Endothelial cell of umbilical vein (primary cell): ENCODE measurements around the gene MARK2. TPM values are rescaled to one million over a fixed set of nuclear protein-coding genes. Genes with fewer than 3 reads are reported as not detected.
A peak's percentile ranks its signal among the peaks of the same experiment; 100 is the strongest.

Experiments
- BruUV-seq: library from RNA; stranded (reverse); fragments of 400-500 nt; replicated peaks from 2 replicates; lab custom pipeline; 2021; lab: Mats Ljungman, UMichigan
- CTCF ChIA-PET: fragments of 300-600, 350-600 bp; sonication (Branson Sonifier 250); formaldehyde crosslinking; loops from one replicate; lab custom pipeline; 2021; ENCODE audit warnings: antibody characterized with exemption, inconsistent platforms; lab: Charles Lee
- POLR2A ChIA-PET: fragments of 300-600, 350-600 bp; sonication (Branson Sonifier 250); formaldehyde crosslinking; loops from one replicate; lab custom pipeline; 2021; ENCODE audit warnings: antibody characterized with exemption, inconsistent platforms; lab: Charles Lee
- DNase-seq: peaks from one replicate; pipeline ENCODE4 v3.0.0-alpha.2; 2011; ENCODE audit warnings: low read depth, low spot score
- FAIRE-seq: peaks from 2 replicates; lab custom pipeline; 2011; peaks lifted over from hg19 to GRCh38; lab: Jason Lieb, UNC
- H2AFZ ChIP-seq: 2 replicates; pipeline ENCODE4 v1.6.0; 2012; ENCODE audit warnings: low read depth, low read length, control low read depth, inconsistent platforms
- H3K27ac ChIP-seq: 2 replicates; pipeline ENCODE4 v1.5.1; 2011; ENCODE audit warnings: low read depth, mild to moderate bottlenecking, control low read depth, low read length, moderate library complexity; ENCODE audit not compliant: insufficient read depth
- H3K27me3 ChIP-seq, 2 experiments: 2 replicates each; pipeline versions ENCODE4 v1.6.0 to v1.6.1; 2011; ENCODE audit warnings: low read length in 2 of 2, mixed read lengths in 1 of 2; ENCODE audit not compliant: control insufficient read depth in 2 of 2, insufficient read depth in 2 of 2
- H3K36me3 ChIP-seq, 2 experiments: 2 replicates in 1 of 2; 3 replicates in 1 of 2; pipeline ENCODE4 v1.5.1; 2011; ENCODE audit warnings: low read length in 2 of 2, mild to moderate bottlenecking in 1 of 2, moderate library complexity in 1 of 2; ENCODE audit not compliant: control insufficient read depth in 2 of 2, insufficient read depth in 2 of 2; ENCODE audit errors: extremely low read depth in 1 of 2
- H3K4me1 ChIP-seq: 3 replicates; pipeline ENCODE4 v1.5.1; 2011; ENCODE audit warnings: mild to moderate bottlenecking, low read length; ENCODE audit not compliant: control insufficient read depth, insufficient read depth; ENCODE audit errors: extremely low read depth
- H3K4me2 ChIP-seq: 2 replicates; pipeline ENCODE4 v1.6.1; 2011; ENCODE audit warnings: low read length, control low read depth, mixed read lengths; ENCODE audit not compliant: insufficient read depth
- H3K4me3 ChIP-seq, 3 experiments: fragments of 200-600 bp in 1 of 3; sonication (generic), shearing (Covaris generic) in 1 of 3; replicated peaks in 1 of 3; 2 replicates each; pipeline ENCODE4 v1.5.1; 2011 to 2016; ENCODE audit warnings: control low read depth in 3 of 3, low read length in 3 of 3, mild to moderate bottlenecking in 2 of 3, inconsistent platforms in 1 of 3, low read depth in 1 of 3, moderate library complexity in 1 of 3; ENCODE audit not compliant: insufficient read depth in 1 of 3
- H3K79me2 ChIP-seq: 2 replicates; pipeline ENCODE4 v1.6.0; 2012; ENCODE audit warnings: low read length, inconsistent platforms; ENCODE audit not compliant: control insufficient read depth, insufficient read depth
- H3K9ac ChIP-seq: replicated peaks from 2 replicates; pipeline ENCODE3; 2011; ENCODE audit warnings: low read length, control low read depth; ENCODE audit not compliant: insufficient read depth; ENCODE audit errors: extremely low read depth
- H3K9me1 ChIP-seq: replicated peaks from 3 replicates; pipeline ENCODE4 v1.6.0; 2011; ENCODE audit warnings: mild to moderate bottlenecking, low read length; ENCODE audit not compliant: control insufficient read depth, insufficient read depth; ENCODE audit errors: extremely low read depth
- H3K9me3 ChIP-seq: replicated peaks from 2 replicates; pipeline ENCODE4 v1.5.1; 2012; ENCODE audit warnings: low read length, inconsistent platforms; ENCODE audit not compliant: control insufficient read depth, insufficient read depth
- H4K20me1 ChIP-seq: replicated peaks from 2 replicates; pipeline ENCODE3; 2011; ENCODE audit warnings: mild to moderate bottlenecking, low read length; ENCODE audit not compliant: control insufficient read depth, insufficient read depth; ENCODE audit errors: extremely low read depth
- EZH2 ChIP-seq: IDR thresholded peaks from 2 replicates; pipeline ENCODE4 v1.6.1; 2012; ENCODE audit warnings: borderline replicate concordance, low read depth, mild to moderate bottlenecking, moderate library complexity, low read length, inconsistent platforms; ENCODE audit not compliant: severe bottlenecking
- FOS ChIP-seq: IDR thresholded peaks from 2 replicates; pipeline ENCODE4 v1.6.1; 2011; ENCODE audit warnings: mild to moderate bottlenecking, low read length, moderate library complexity, borderline replicate concordance; ENCODE audit not compliant: insufficient read depth
- GATA2 ChIP-seq: IDR thresholded peaks from 2 replicates; pipeline ENCODE4 v1.7.0; 2011; ENCODE audit warnings: low read depth, mild to moderate bottlenecking, moderate library complexity, mixed read lengths, low read length; ENCODE audit not compliant: insufficient read length, insufficient read depth
- JUN ChIP-seq: IDR thresholded peaks from 2 replicates; pipeline ENCODE4 v1.6.1; 2011; ENCODE audit warnings: borderline replicate concordance, low read depth; ENCODE audit not compliant: insufficient read length, insufficient read depth
- MYC ChIP-seq: IDR thresholded peaks from one replicate; pipeline ENCODE4 v1.6.1; 2011; ENCODE audit warnings: mild to moderate bottlenecking, low read depth, low read length
- POLR2A ChIP-seq: IDR thresholded peaks from 2 replicates; pipeline ENCODE4 v1.6.1; 2012; ENCODE audit warnings: low read depth, mild to moderate bottlenecking, control low read depth, low read length
- POLR2AphosphoS5 ChIP-seq: IDR thresholded peaks from 2 replicates; pipeline ENCODE4 v1.6.1; 2012; ENCODE audit warnings: low read depth, mild to moderate bottlenecking, control low read depth, low read length, moderate library complexity; ENCODE audit not compliant: insufficient read depth
- dilution Hi-C: fragments of 300-500 bp; cut with MboI; formaldehyde crosslinking; loops from one replicate; pipeline ENCODE4 v1.15.0; 2019; ENCODE audit warnings: low sequenced_read_pairs; ENCODE audit not compliant: extremely low pct_ligation_motif_present
- intact Hi-C: fragments of 100-400 bp; cut with micrococcal nuclease; formaldehyde crosslinking; loops from one replicate; pipeline ENCODE4 v1.10.0; 2022
- polyA plus RNA-seq, 4 experiments: library from polyadenylated mRNA; depleted of rRNA in 3 of 4; stranded (reverse) in 3 of 4; unstranded in 1 of 4; fragments of >200 nt; gene quantifications; 2 replicates each; pipeline versions ENCODE4 v1.2.1 to v1.2.3, GENCODE V29; 2011 to 2012; ENCODE audit warnings: missing spikeins in 1 of 4
- total RNA-seq: library from RNA; stranded (reverse); gene quantifications from 2 replicates; pipeline ENCODE4 v1.2.3, GENCODE V29; 2021
- TF ChIP-seq, protein P1 (sequence below), 2 donors: IDR thresholded peaks; 1 replicate in 1 of 2; 2 replicates in 1 of 2; pipeline ENCODE4 v1.5.1; 2011; ENCODE audit warnings: low read length in 2 of 2, mild to moderate bottlenecking in 2 of 2, moderate library complexity in 2 of 2, control low read depth in 1 of 2, inconsistent platforms in 1 of 2, low read depth in 1 of 2; ENCODE audit not compliant: insufficient read depth in 1 of 2; ENCODE audit errors: extremely low read depth in 1 of 2
- TF ChIP-seq, protein P2 (sequence below): IDR thresholded peaks from 2 replicates; pipeline ENCODE4 v1.6.1; 2011; ENCODE audit not compliant: insufficient read depth, insufficient read length

Gene MARK2
- total and polyA plus RNA-seq, 2 donors (not counting 3 experiments of a cell fraction or from before 2014, with no cell fraction given): 16.6 to 34.7 TPM

DNA sequence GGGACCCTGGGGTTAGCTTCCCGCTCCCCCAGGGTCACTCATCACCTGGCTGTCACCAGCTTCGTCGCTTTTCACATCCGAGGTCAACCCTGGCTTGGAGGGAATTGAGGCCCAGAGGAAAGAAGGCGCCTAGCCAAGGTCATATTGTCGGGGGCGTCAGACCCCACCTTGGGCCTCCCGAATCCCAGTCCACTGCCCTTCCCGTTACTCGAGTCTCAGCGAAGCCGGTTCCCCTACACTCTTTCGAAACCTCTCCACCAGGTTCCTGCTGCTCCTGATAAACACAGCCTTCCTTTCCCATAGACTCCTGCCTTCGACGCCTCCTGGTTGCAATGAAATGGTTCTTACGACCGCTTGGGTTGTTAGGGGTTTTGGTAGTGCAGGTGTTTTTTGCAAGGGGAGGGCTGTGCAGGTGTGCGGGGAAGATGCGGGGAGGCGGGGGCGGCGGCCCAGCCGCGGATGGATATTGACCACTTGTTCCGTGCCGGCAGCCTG, 100.5 kb downstream of the MARK2 start:
- Histone ChIP-seq H3K27ac (no peak overlapping the region), H3K9ac (peak overlapping the region; percentile 59), H2AFZ (peak overlapping the region; percentile 91), H3K36me3 (no peaks in the 10 kb centered on the region), H3K9me1 (no peaks in the 10 kb centered on the region), H4K20me1 (no peaks in the 10 kb centered on the region), H3K4me3 (peak overlapping the region; percentile 73 to 98 (median 78)), H3K4me2 (peak overlapping the region; percentile 74), H3K27me3 (no peaks in the 10 kb centered on the region), H3K79me2 (peaks cover 24% of the 10 kb centered on the region), H3K4me1 (peaks cover 11% of the 10 kb centered on the region), H3K9me3 (no peaks in the 10 kb centered on the region)
- TF ChIP-seq, protein P1, sequence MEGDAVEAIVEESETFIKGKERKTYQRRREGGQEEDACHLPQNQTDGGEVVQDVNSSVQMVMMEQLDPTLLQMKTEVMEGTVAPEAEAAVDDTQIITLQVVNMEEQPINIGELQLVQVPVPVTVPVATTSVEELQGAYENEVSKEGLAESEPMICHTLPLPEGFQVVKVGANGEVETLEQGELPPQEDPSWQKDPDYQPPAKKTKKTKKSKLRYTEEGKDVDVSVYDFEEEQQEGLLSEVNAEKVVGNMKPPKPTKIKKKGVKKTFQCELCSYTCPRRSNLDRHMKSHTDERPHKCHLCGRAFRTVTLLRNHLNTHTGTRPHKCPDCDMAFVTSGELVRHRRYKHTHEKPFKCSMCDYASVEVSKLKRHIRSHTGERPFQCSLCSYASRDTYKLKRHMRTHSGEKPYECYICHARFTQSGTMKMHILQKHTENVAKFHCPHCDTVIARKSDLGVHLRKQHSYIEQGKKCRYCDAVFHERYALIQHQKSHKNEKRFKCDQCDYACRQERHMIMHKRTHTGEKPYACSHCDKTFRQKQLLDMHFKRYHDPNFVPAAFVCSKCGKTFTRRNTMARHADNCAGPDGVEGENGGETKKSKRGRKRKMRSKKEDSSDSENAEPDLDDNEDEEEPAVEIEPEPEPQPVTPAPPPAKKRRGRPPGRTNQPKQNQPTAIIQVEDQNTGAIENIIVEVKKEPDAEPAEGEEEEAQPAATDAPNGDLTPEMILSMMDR (IDR thresholded peaks at IDR 0.05; ENCODE audit: extremely low read depth in 1 of 2, insufficient read depth in 1 of 2, low read depth in 1 of 2, low read length in 2 of 2): no peak
- TF ChIP-seq, protein P2, sequence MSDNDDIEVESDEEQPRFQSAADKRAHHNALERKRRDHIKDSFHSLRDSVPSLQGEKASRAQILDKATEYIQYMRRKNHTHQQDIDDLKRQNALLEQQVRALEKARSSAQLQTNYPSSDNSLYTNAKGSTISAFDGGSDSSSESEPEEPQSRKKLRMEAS: no peak
- no peak for TF ChIP-seq POLR2AphosphoS5
- no peak for TF ChIP-seq FOS
- TF ChIP-seq POLR2A: no peak
- TF ChIP-seq MYC: no peak
- TF ChIP-seq EZH2: no peak
- TF ChIP-seq GATA2: no peak
- TF ChIP-seq JUN: no peak
- POLR2A ChIA-PET: interaction anchor here (0.6 kb wide), 1 partner anchor 102 kb away, joined by 5 read pairs; no protein-coding TSS in a partner anchor
- dilution Hi-C loops (no loop called here), intact Hi-C loops (loop anchor here (2.0 kb wide), 3 partner anchors 23 to 173 kb away; partner anchors contain the start of genes MARK2 and RCOR2)
- CTCF ChIA-PET: interaction anchor here (0.9 to 2.4 kb wide), 4 partner anchors 13 to 170 kb away, joined by 3 to 9 read pairs (median 4); partner anchors contain the start of genes RCOR2 and ZFTA
- DNase-seq (peak; percentile 31), FAIRE-seq (peak; percentile 49)
- BruUV-seq: no TSS peak
